ENCODE results near the gene NSMCE1. TPM values are rescaled to one million over a fixed set of nuclear protein-coding genes. Genes with fewer than 3 reads are reported as not detected.
A peak's percentile ranks its signal among the peaks of the same experiment; 100 is the strongest.

NSMCE1 gene
- total and polyA plus RNA-seq, 4 donors: 16.5 to 39.0 (median 21.7) TPM

DNA sequence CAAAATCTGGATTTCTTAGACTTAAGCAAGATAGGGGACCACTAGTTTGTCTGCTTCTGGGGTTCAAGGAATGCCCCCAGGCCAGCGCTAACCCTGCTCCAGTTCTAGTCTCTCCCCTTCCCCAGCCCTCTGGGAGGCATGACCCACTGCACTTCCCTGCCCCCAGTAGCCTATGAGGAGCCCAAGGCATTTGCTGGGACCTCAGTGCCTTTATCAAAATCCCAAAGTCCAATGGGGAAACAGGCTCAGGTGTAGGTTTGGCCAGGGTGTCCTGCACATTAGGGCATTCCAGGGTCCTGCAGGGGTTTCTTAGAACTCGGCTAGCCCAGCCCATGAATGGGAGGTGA, 46.4 kb upstream of the NSMCE1 start:
- Histone ChIP-seq H3K27ac (ENCODE audit: low read depth in 1 of 2, low read length in 2 of 2) (peak overlapping the region; percentile 97 to 99), H3K9ac (ENCODE audit: low read depth in 1 of 2, low read length in 2 of 2) (peak overlapping the region; percentile 89 to 91), H3K4me1 (ENCODE audit: control insufficient read depth in 4 of 4, insufficient read depth in 4 of 4, low read length in 3 of 4) (peaks cover 18 to 61% (median 46%) of the 10 kb centered on the region in 4 donors), H3K27me3 (ENCODE audit: control insufficient read depth in 4 of 4, insufficient read depth in 4 of 4, low read length in 3 of 4) (no peaks in the 10 kb centered on the region), H3K36me3 (ENCODE audit: control insufficient read depth in 4 of 4, insufficient read depth in 3 of 4, low read depth in 1 of 4, low read length in 3 of 4) (peaks cover 0 to 10% (median 0%) of the 10 kb centered on the region in 4 donors), H3K4me3 (ENCODE audit: low read depth in 1 of 3, low read length in 3 of 3) (peak overlapping the region; percentile 71 to 88 (median 73)), H3K9me3 (ENCODE audit: control insufficient read depth in 4 of 4, low read length in 3 of 4) (no peaks in the 10 kb centered on the region)
- TF ChIP-seq EGR1 (IDR thresholded peaks at IDR 0.05; ENCODE audit: low read depth in 2 of 2) (no peak), HNF4A (conservative IDR thresholded peaks at IDR 0.05) (no peak), RAD21 (IDR thresholded peaks at IDR 0.05) (no peak), RXRA (IDR thresholded peaks at IDR 0.05) (no peak), HNF4G (IDR thresholded peaks at IDR 0.05) (no peak), NR2F2 (IDR thresholded peaks at IDR 0.05) (no peak), FOXA1 (IDR thresholded peaks at IDR 0.05) (no peak), GABPA (IDR thresholded peaks at IDR 0.05 in 1 of 2, conservative IDR thresholded peaks at IDR 0.05 in 1 of 2) (no peak), SP1 (IDR thresholded peaks at IDR 0.05) (no peak), TAF1 (conservative IDR thresholded peaks at IDR 0.05) (no peak), FOXA2 (IDR thresholded peaks at IDR 0.05) (no peak), JUND (IDR thresholded peaks at IDR 0.05) (no peak), YY1 (IDR thresholded peaks at IDR 0.05) (no peak)
- TF ChIP-seq, protein P1, sequence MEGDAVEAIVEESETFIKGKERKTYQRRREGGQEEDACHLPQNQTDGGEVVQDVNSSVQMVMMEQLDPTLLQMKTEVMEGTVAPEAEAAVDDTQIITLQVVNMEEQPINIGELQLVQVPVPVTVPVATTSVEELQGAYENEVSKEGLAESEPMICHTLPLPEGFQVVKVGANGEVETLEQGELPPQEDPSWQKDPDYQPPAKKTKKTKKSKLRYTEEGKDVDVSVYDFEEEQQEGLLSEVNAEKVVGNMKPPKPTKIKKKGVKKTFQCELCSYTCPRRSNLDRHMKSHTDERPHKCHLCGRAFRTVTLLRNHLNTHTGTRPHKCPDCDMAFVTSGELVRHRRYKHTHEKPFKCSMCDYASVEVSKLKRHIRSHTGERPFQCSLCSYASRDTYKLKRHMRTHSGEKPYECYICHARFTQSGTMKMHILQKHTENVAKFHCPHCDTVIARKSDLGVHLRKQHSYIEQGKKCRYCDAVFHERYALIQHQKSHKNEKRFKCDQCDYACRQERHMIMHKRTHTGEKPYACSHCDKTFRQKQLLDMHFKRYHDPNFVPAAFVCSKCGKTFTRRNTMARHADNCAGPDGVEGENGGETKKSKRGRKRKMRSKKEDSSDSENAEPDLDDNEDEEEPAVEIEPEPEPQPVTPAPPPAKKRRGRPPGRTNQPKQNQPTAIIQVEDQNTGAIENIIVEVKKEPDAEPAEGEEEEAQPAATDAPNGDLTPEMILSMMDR (IDR thresholded peaks at IDR 0.05; ENCODE audit: low read depth, low read length, missing input control): no peak
- TF ChIP-seq, protein P2, sequence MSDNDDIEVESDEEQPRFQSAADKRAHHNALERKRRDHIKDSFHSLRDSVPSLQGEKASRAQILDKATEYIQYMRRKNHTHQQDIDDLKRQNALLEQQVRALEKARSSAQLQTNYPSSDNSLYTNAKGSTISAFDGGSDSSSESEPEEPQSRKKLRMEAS (IDR thresholded peaks at IDR 0.05): no peak
- TF ChIP-seq, protein P3, sequence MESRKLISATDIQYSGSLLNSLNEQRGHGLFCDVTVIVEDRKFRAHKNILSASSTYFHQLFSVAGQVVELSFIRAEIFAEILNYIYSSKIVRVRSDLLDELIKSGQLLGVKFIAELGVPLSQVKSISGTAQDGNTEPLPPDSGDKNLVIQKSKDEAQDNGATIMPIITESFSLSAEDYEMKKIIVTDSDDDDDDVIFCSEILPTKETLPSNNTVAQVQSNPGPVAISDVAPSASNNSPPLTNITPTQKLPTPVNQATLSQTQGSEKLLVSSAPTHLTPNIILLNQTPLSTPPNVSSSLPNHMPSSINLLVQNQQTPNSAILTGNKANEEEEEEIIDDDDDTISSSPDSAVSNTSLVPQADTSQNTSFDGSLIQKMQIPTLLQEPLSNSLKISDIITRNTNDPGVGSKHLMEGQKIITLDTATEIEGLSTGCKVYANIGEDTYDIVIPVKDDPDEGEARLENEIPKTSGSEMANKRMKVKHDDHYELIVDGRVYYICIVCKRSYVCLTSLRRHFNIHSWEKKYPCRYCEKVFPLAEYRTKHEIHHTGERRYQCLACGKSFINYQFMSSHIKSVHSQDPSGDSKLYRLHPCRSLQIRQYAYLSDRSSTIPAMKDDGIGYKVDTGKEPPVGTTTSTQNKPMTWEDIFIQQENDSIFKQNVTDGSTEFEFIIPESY (IDR thresholded peaks at IDR 0.05): no peak
- 54% methylated on average over 2 of the region's 2 CpGs for WGBS
- DNase-seq (ENCODE audit: low spot score): no peak

DNA sequence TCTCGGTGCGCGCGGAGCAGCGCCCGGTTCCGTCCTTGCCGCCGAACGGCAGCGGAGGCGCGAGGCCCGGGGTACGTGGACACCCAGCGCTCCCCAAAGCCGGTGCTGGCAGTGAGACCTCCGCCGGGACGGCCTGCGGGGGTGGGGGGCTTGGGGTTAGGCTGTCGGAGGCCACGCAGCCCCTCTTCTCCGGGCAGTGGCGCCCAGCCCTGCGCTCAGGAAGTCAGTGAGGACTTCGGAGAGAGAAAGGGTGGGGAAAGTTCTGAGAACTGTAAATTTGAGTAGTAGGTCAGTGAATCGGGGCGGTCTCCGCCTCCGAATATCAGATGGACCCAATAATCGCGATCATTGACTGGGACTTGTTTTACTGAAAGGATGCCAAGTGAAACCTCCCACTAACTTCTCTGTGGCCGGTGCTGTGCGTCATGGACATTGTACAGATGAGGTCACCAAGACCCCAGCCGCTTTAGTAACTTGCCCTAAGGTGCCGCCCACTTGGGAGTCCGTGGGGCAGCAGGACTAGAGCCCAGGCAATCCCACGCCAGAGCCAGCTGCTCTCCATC, 45.7 kb upstream of the NSMCE1 start:
- TF ChIP-seq SP1 (IDR thresholded peaks at IDR 0.05) (peak; percentile 54), FOXA2 (IDR thresholded peaks at IDR 0.05) (no peak), HNF4A (conservative IDR thresholded peaks at IDR 0.05) (peak; percentile 28 to 63), JUND (IDR thresholded peaks at IDR 0.05) (peak; percentile 80 to 87), FOXA1 (IDR thresholded peaks at IDR 0.05) (no peak), RXRA (IDR thresholded peaks at IDR 0.05) (peak; percentile 55 to 69), TAF1 (conservative IDR thresholded peaks at IDR 0.05) (peak; percentile 88), YY1 (IDR thresholded peaks at IDR 0.05) (peak; percentile 50), HNF4G (IDR thresholded peaks at IDR 0.05) (no peak), RAD21 (IDR thresholded peaks at IDR 0.05) (peak in 1 of 2 donors; percentile 26)
- TF ChIP-seq, protein P2 (IDR thresholded peaks at IDR 0.05): peak; percentile 38
- TF ChIP-seq, protein P4, sequence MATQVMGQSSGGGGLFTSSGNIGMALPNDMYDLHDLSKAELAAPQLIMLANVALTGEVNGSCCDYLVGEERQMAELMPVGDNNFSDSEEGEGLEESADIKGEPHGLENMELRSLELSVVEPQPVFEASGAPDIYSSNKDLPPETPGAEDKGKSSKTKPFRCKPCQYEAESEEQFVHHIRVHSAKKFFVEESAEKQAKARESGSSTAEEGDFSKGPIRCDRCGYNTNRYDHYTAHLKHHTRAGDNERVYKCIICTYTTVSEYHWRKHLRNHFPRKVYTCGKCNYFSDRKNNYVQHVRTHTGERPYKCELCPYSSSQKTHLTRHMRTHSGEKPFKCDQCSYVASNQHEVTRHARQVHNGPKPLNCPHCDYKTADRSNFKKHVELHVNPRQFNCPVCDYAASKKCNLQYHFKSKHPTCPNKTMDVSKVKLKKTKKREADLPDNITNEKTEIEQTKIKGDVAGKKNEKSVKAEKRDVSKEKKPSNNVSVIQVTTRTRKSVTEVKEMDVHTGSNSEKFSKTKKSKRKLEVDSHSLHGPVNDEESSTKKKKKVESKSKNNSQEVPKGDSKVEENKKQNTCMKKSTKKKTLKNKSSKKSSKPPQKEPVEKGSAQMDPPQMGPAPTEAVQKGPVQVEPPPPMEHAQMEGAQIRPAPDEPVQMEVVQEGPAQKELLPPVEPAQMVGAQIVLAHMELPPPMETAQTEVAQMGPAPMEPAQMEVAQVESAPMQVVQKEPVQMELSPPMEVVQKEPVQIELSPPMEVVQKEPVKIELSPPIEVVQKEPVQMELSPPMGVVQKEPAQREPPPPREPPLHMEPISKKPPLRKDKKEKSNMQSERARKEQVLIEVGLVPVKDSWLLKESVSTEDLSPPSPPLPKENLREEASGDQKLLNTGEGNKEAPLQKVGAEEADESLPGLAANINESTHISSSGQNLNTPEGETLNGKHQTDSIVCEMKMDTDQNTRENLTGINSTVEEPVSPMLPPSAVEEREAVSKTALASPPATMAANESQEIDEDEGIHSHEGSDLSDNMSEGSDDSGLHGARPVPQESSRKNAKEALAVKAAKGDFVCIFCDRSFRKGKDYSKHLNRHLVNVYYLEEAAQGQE (IDR thresholded peaks at IDR 0.05): peak; percentile 76
- TF ChIP-seq, protein P3 (IDR thresholded peaks at IDR 0.05): peak; percentile 91
- no peaks in the 10 kb centered on the region for H3K9me3 ChIP-seq (ENCODE audit: control insufficient read depth in 4 of 4, low read length in 3 of 4)
- WGBS: under 1% methylated on average over 39 of the region's 39 CpGs
- H3K27ac ChIP-seq (ENCODE audit: low read depth in 1 of 2, low read length in 2 of 2): peak overlapping the region; percentile 97 to 99
- peak overlapping the region; percentile 71 to 90 (median 88) for H3K4me3 ChIP-seq (ENCODE audit: low read depth in 1 of 3, low read length in 3 of 3)
- H3K27me3 ChIP-seq (ENCODE audit: control insufficient read depth in 4 of 4, insufficient read depth in 4 of 4, low read length in 3 of 4): no peaks in the 10 kb centered on the region
- H3K36me3 ChIP-seq (ENCODE audit: control insufficient read depth in 4 of 4, insufficient read depth in 3 of 4, low read depth in 1 of 4, low read length in 3 of 4): peaks cover 0 to 10% (median 0%) of the 10 kb centered on the region in 4 donors
- H3K9ac ChIP-seq (ENCODE audit: low read depth in 1 of 2, low read length in 2 of 2): peak overlapping the region; percentile 89 to 91
- H3K4me1 ChIP-seq (ENCODE audit: control insufficient read depth in 4 of 4, insufficient read depth in 4 of 4, low read length in 3 of 4): peaks cover 13 to 54% (median 44%) of the 10 kb centered on the region in 4 donors
- no peak for DNase-seq (ENCODE audit: low spot score)
